ENCODE results near the gene SUSD3. TPM values are rescaled to one million over a fixed set of nuclear protein-coding genes. Genes with fewer than 3 reads are reported as not detected.

The SUSD3 gene
- total RNA-seq, 2 experiments from 2014 or later, result 33.9 to 35.6 TPM

GRCh38 chr9:93111371-93112115 lies 53.0 kb downstream of the SUSD3 start:
- Mint-ChIP-seq H3K4me3 (no peak overlapping the region), H3K27me3 (no peaks in the 10 kb centered on the region), H3K27ac (no peak overlapping the region), H3K36me3 (ENCODE audit: low read depth) (peaks cover 45% of the 10 kb centered on the region), H3K4me1 (ENCODE audit: low read depth) (peaks cover 37% of the 10 kb centered on the region), H3K9me3 (no peaks in the 10 kb centered on the region)
- ATAC-seq (ENCODE audit: poor library complexity) (no peak), DNase-seq (peak in 3 of 14 experiments; percentile 1 to 69 (median 56))
- ChIA-PET POLR2A (no interaction called here), CTCF (interaction anchor here (1.4 kb wide), 1 partner anchor 108 kb away, joined by 3 read pairs; no protein-coding TSS in a partner anchor)
- no peaks in the 10 kb centered on the region for H3K27me3 ChIP-seq (ENCODE audit: control insufficient read depth in 1 of 2, insufficient read depth in 2 of 2, low read length in 2 of 2)
- H3K36me3 ChIP-seq (ENCODE audit: insufficient read depth, low read length), result peaks cover 66% of the 10 kb centered on the region
- H3K9me3 ChIP-seq (ENCODE audit: control insufficient read depth in 1 of 2, insufficient read depth in 1 of 2, low read length in 2 of 2), result no peaks in the 10 kb centered on the region
- peaks cover 69% of the 10 kb centered on the region for H3K4me1 ChIP-seq (ENCODE audit: insufficient read depth, low read length)
- no peak overlapping the region for H3K4me3 ChIP-seq (ENCODE audit: low read length)
- intact Hi-C loops (cut with DNase I, micrococcal nuclease), result no loop called here
- no peak for TF ChIP-seq CTCF (IDR thresholded peaks at IDR 0.05)
- no peak overlapping the region for H3K27ac ChIP-seq (ENCODE audit: low read depth in 1 of 2, low read length in 2 of 2)

- POLR2A ChIA-PET, result interaction anchor here (1.3 kb wide), 1 partner anchor 32 kb away, joined by 3 read pairs; no protein-coding TSS in a partner anchor
- CTCF ChIA-PET, result interaction anchor here (1.4 kb wide), 1 partner anchor 109 kb away, joined by 3 read pairs; no protein-coding TSS in a partner anchor
- no peaks in the 10 kb centered on the region for H3K27me3 Mint-ChIP-seq
- no peaks in the 10 kb centered on the region for H3K9me3 ChIP-seq (ENCODE audit: control insufficient read depth in 1 of 2, insufficient read depth in 1 of 2, low read length in 2 of 2)
- no peak for TF ChIP-seq CTCF (IDR thresholded peaks at IDR 0.05)
- H3K36me3 Mint-ChIP-seq (ENCODE audit: low read depth), result peaks cover 41% of the 10 kb centered on the region
- H3K36me3 ChIP-seq (ENCODE audit: insufficient read depth, low read length), result peaks cover 60% of the 10 kb centered on the region
- intact Hi-C loops (cut with DNase I, micrococcal nuclease), result no loop called here
- H3K4me3 Mint-ChIP-seq, result no peak overlapping the region
- H3K27me3 ChIP-seq (ENCODE audit: control insufficient read depth in 1 of 2, insufficient read depth in 2 of 2, low read length in 2 of 2), result no peaks in the 10 kb centered on the region
- no peaks in the 10 kb centered on the region for H3K9me3 Mint-ChIP-seq
- H3K4me3 ChIP-seq (ENCODE audit: low read length), result no peak overlapping the region
- peaks cover 61% of the 10 kb centered on the region for H3K4me1 ChIP-seq (ENCODE audit: insufficient read depth, low read length)
- H3K4me1 Mint-ChIP-seq (ENCODE audit: low read depth), result peaks cover 29% of the 10 kb centered on the region
- H3K27ac ChIP-seq (ENCODE audit: low read depth in 1 of 2, low read length in 2 of 2), result no peak overlapping the region
- ATAC-seq (ENCODE audit: poor library complexity) (no peak), DNase-seq (peak in 1 of 14 experiments; percentile 40)
- H3K27ac Mint-ChIP-seq, result no peak overlapping the region
Observed at GRCh38 chr9:93112116-93112863, 53.8 kb downstream of the SUSD3 start.

GRCh38 chr9:93112864-93113389 lies 54.4 kb downstream of the SUSD3 start:
- H3K4me3 ChIP-seq (ENCODE audit: low read length), result no peak overlapping the region
- no peaks in the 10 kb centered on the region for H3K9me3 Mint-ChIP-seq
- TF ChIP-seq CTCF (IDR thresholded peaks at IDR 0.05), result no peak
- ATAC-seq (ENCODE audit: poor library complexity) (no peak), DNase-seq (no peak)
- H3K27ac Mint-ChIP-seq, result no peak overlapping the region
- no peak overlapping the region for H3K4me3 Mint-ChIP-seq
- peaks cover 55% of the 10 kb centered on the region for H3K4me1 ChIP-seq (ENCODE audit: insufficient read depth, low read length)
- no peaks in the 10 kb centered on the region for H3K27me3 Mint-ChIP-seq
- H3K36me3 ChIP-seq (ENCODE audit: insufficient read depth, low read length), result peaks cover 55% of the 10 kb centered on the region
- H3K27me3 ChIP-seq (ENCODE audit: control insufficient read depth in 1 of 2, insufficient read depth in 2 of 2, low read length in 2 of 2), result no peaks in the 10 kb centered on the region
- no peak overlapping the region for H3K27ac ChIP-seq (ENCODE audit: low read depth in 1 of 2, low read length in 2 of 2)
- no peaks in the 10 kb centered on the region for H3K9me3 ChIP-seq (ENCODE audit: control insufficient read depth in 1 of 2, insufficient read depth in 1 of 2, low read length in 2 of 2)
- ChIA-PET CTCF (no interaction called here), POLR2A (interaction anchor here (1.3 kb wide), 1 partner anchor 31 kb away, joined by 3 read pairs; no protein-coding TSS in a partner anchor)
- H3K4me1 Mint-ChIP-seq (ENCODE audit: low read depth), result peaks cover 23% of the 10 kb centered on the region
- intact Hi-C loops (cut with DNase I, micrococcal nuclease), result no loop called here
- peaks cover 35% of the 10 kb centered on the region for H3K36me3 Mint-ChIP-seq (ENCODE audit: low read depth)

All from CD4-positive, alpha-beta T cell (primary cell).